ENCODE results near the gene MCC.
"Not testable (repeated sequence)": the region's sequence is repeated elsewhere in the genome, so short reads cannot be mapped to it uniquely, and the experiment has no call there.

The MCC gene

GRCh38 chr5:113083481-113083880 lies 404.8 kb downstream of the MCC start:
- DNase-seq (ENCODE audit: low read depth), result no peak
- no peak overlapping the region for H3K4me3 ChIP-seq (ENCODE audit: low read depth, low read length)
- no peak for TF ChIP-seq CTCF (IDR thresholded peaks at IDR 0.05; ENCODE audit: control insufficient read depth, extremely low read depth, insufficient read depth)

- H3K4me3 ChIP-seq (ENCODE audit: low read depth, low read length), result no peak overlapping the region
- no peak for TF ChIP-seq CTCF (IDR thresholded peaks at IDR 0.05; ENCODE audit: control insufficient read depth, extremely low read depth, insufficient read depth)
- no peak for DNase-seq (ENCODE audit: low read depth)
These were observed 405.7 kb downstream of the MCC start for GRCh38 chr5:113082547-113082905.

- TF ChIP-seq CTCF (IDR thresholded peaks at IDR 0.05; ENCODE audit: control insufficient read depth, extremely low read depth, insufficient read depth), result no peak
- no peak overlapping the region for H3K4me3 ChIP-seq (ENCODE audit: low read depth, low read length)
- no peak for DNase-seq (ENCODE audit: low read depth)
These were observed 406.2 kb downstream of the MCC start for GRCh38 chr5:113081881-113082546.

GRCh38 chr5:113081091-113081839 lies 407.0 kb downstream of the MCC start:
- no peak overlapping the region for H3K4me3 ChIP-seq (ENCODE audit: low read depth, low read length)
- no peak for DNase-seq (ENCODE audit: low read depth)
- no peak for TF ChIP-seq CTCF (IDR thresholded peaks at IDR 0.05; ENCODE audit: control insufficient read depth, extremely low read depth, insufficient read depth)

GRCh38 chr5:113076649-113077048 lies 411.6 kb downstream of the MCC start:
- not testable (repeated sequence) for DNase-seq (ENCODE audit: low read depth); H3K4me3 ChIP-seq (ENCODE audit: low read depth, low read length)

- H3K4me3 ChIP-seq (ENCODE audit: low read depth, low read length), result no peak overlapping the region
- no peak for TF ChIP-seq CTCF (IDR thresholded peaks at IDR 0.05; ENCODE audit: control insufficient read depth, extremely low read depth, insufficient read depth)
These were observed 413.2 kb downstream of the MCC start for GRCh38 chr5:113075019-113075418.

GRCh38 chr5:113073629-113074034 lies 414.6 kb downstream of the MCC start:
- H3K4me3 ChIP-seq (ENCODE audit: low read depth, low read length); DNase-seq (ENCODE audit: low read depth): not testable (repeated sequence)

More at GRCh38 chr5:113075019-113075418, 413.2 kb downstream of the MCC start:
- DNase-seq (ENCODE audit: low read depth), result no peak

- no peak overlapping the region for H3K4me3 ChIP-seq (ENCODE audit: low read depth, low read length)
- no peak for DNase-seq (ENCODE audit: low read depth)
- no peak for TF ChIP-seq CTCF (IDR thresholded peaks at IDR 0.05; ENCODE audit: control insufficient read depth, extremely low read depth, insufficient read depth)
These were observed 416.9 kb downstream of the MCC start for GRCh38 chr5:113071401-113071800.
